ENCODE measurements around the gene HFE. TPM values are rescaled to one million over a fixed set of nuclear protein-coding genes. Genes with fewer than 3 reads are reported as not detected.
"Not testable (repeated sequence)": the region's sequence is repeated elsewhere in the genome, so short reads cannot be mapped to it uniquely, and the experiment has no call there.

The HFE gene
- total RNA-seq, 2 experiments from 2014 or later, result 1.1 to 1.4 TPM

- H3K9me3 Mint-ChIP-seq (ENCODE audit: low read depth), result no peaks in the 10 kb centered on the region
- ChIA-PET POLR2A (interaction anchor here (1.0 to 1.2 kb wide), 4 partner anchors 15 to 43 kb away, joined by 3 read pairs; a partner anchor contains a TSS), CTCF (interaction anchor here (0.8 to 17.8 kb wide), 4 partner anchors 34 to 95 kb away, joined by 3 to 376 read pairs (median 4); no protein-coding TSS in a partner anchor)
- H3K4me3 Mint-ChIP-seq, result no peak overlapping the region
- H3K4me1 Mint-ChIP-seq, result peaks cover 4% of the 10 kb centered on the region
- DNase-seq (no peak), ATAC-seq (no peak)
- peaks cover 11% of the 10 kb centered on the region for H3K36me3 Mint-ChIP-seq (ENCODE audit: low read depth)
- H3K27ac Mint-ChIP-seq, result no peak overlapping the region
- H3K27me3 Mint-ChIP-seq, result no peaks in the 10 kb centered on the region
- intact Hi-C loops (cut with DNase I, micrococcal nuclease), result loop anchor here (5.0 kb wide), 2 partner anchors 137 to 212 kb away; a partner anchor contains a TSS
Observed at GRCh38 chr6:26059941-26060340, 27.3 kb upstream of the HFE start.

GRCh38 chr6:26064619-26065257, 22.5 kb upstream of the HFE start:
- Mint-ChIP-seq H3K36me3 (ENCODE audit: low read depth) (no peaks in the 10 kb centered on the region), H3K9me3 (ENCODE audit: low read depth) (no peaks in the 10 kb centered on the region), H3K27ac (no peak overlapping the region), H3K4me1 (peaks cover 2% of the 10 kb centered on the region), H3K4me3 (no peak overlapping the region), H3K27me3 (no peaks in the 10 kb centered on the region)
- CTCF ChIA-PET, result interaction anchor here (0.8 to 17.8 kb wide), 11 partner anchors 9 to 55 kb away, joined by 3 to 376 read pairs (median 5); partner anchors contain the start of gene HFE
- DNase-seq (peak; percentile 59), ATAC-seq (peak; percentile 67)
- POLR2A ChIA-PET, result interaction anchor here (2.3 kb wide), 1 partner anchor 92 kb away, joined by 10 read pairs; a partner anchor contains a TSS
- intact Hi-C loops (cut with DNase I, micrococcal nuclease), result no loop called here

- intact Hi-C loops (cut with DNase I, micrococcal nuclease), result loop anchor here (1.0 kb wide), 1 partner anchor 31 kb away; no protein-coding TSS in a partner anchor
- H3K9me3 Mint-ChIP-seq (ENCODE audit: low read depth), result no peaks in the 10 kb centered on the region
- ATAC-seq, result peak; percentile 95
- no peak overlapping the region for H3K27ac Mint-ChIP-seq
- no peaks in the 10 kb centered on the region for H3K27me3 Mint-ChIP-seq
- H3K4me1 Mint-ChIP-seq, result peaks cover 2% of the 10 kb centered on the region
- peak; percentile 72 for DNase-seq
- ChIA-PET POLR2A (no interaction called here), CTCF (interaction anchor here (0.7 to 17.8 kb wide), 16 partner anchors 10 to 75 kb away, joined by 3 to 376 read pairs (median 3); partner anchors contain the start of gene HFE)
- no peak overlapping the region for H3K4me3 Mint-ChIP-seq
- no peaks in the 10 kb centered on the region for H3K36me3 Mint-ChIP-seq (ENCODE audit: low read depth)
Observed at GRCh38 chr6:26065952-26066380, 21.3 kb upstream of the HFE start.

- POLR2A ChIA-PET, result no interaction called here
Observed at GRCh38 chr6:26067367-26067766, 19.9 kb upstream of the HFE start.

GRCh38 chr6:26068036-26068435, 19.2 kb upstream of the HFE start:
- H3K9me3 Mint-ChIP-seq (ENCODE audit: low read depth), result no peaks in the 10 kb centered on the region
- H3K36me3 Mint-ChIP-seq (ENCODE audit: low read depth), result no peaks in the 10 kb centered on the region
- DNase-seq, result no peak
- POLR2A ChIA-PET, result interaction anchor here (2.2 kb wide), 1 partner anchor 12 kb away, joined by 9 read pairs; a partner anchor contains a TSS
- CTCF ChIA-PET, result interaction anchor here (1.3 to 17.8 kb wide), 4 partner anchors 9 to 51 kb away, joined by 4 to 376 read pairs (median 6); no protein-coding TSS in a partner anchor
- no peak overlapping the region for H3K4me3 Mint-ChIP-seq
- H3K27me3 Mint-ChIP-seq, result no peaks in the 10 kb centered on the region
- intact Hi-C loops (cut with DNase I, micrococcal nuclease), result no loop called here
- H3K4me1 Mint-ChIP-seq, result peaks cover 2% of the 10 kb centered on the region
- ATAC-seq, result no peak
- no peak overlapping the region for H3K27ac Mint-ChIP-seq

More at GRCh38 chr6:26067367-26067766, 19.9 kb upstream of the HFE start:
- DNase-seq, result no peak
- Mint-ChIP-seq H3K4me1 (peaks cover 2% of the 10 kb centered on the region), H3K4me3 (no peak overlapping the region), H3K36me3 (ENCODE audit: low read depth) (no peaks in the 10 kb centered on the region), H3K27me3 (no peaks in the 10 kb centered on the region), H3K27ac (no peak overlapping the region), H3K9me3 (ENCODE audit: low read depth) (no peaks in the 10 kb centered on the region)
- intact Hi-C loops (cut with DNase I, micrococcal nuclease), result no loop called here
- CTCF ChIA-PET, result interaction anchor here (7.0 to 17.8 kb wide), 2 partner anchors 19 to 28 kb away, joined by 55 to 376 read pairs; partner anchors contain the start of gene HFE
- ATAC-seq, result no peak

GRCh38 chr6:26071135-26071534, 16.1 kb upstream of the HFE start:
- intact Hi-C loops (cut with DNase I, micrococcal nuclease), result no loop called here
- CTCF ChIA-PET, result interaction anchor here (2.3 to 17.8 kb wide), 3 partner anchors 9 to 24 kb away, joined by 7 to 376 read pairs (median 14); partner anchors contain the start of gene HFE
- ATAC-seq, result no peak
- H3K36me3 Mint-ChIP-seq (ENCODE audit: low read depth), result no peaks in the 10 kb centered on the region
- no peak overlapping the region for H3K4me3 Mint-ChIP-seq
- DNase-seq, result no peak
- H3K9me3 Mint-ChIP-seq (ENCODE audit: low read depth), result no peaks in the 10 kb centered on the region
- H3K27ac Mint-ChIP-seq, result no peak overlapping the region
- no peaks in the 10 kb centered on the region for H3K4me1 Mint-ChIP-seq
- H3K27me3 Mint-ChIP-seq, result no peaks in the 10 kb centered on the region
- POLR2A ChIA-PET, result no interaction called here

GRCh38 chr6:26075063-26075717, 12.0 kb upstream of the HFE start:
- ChIA-PET POLR2A (no interaction called here), CTCF (interaction anchor here (17.8 kb wide), 1 partner anchor 20 kb away, joined by 376 read pairs; no protein-coding TSS in a partner anchor)
- H3K9me3 Mint-ChIP-seq (ENCODE audit: low read depth), result no peaks in the 10 kb centered on the region
- H3K36me3 Mint-ChIP-seq (ENCODE audit: low read depth), result no peaks in the 10 kb centered on the region
- DNase-seq (no peak), ATAC-seq (no peak)
- peaks cover 6% of the 10 kb centered on the region for H3K4me1 Mint-ChIP-seq
- no peaks in the 10 kb centered on the region for H3K27me3 Mint-ChIP-seq
- no peak overlapping the region for H3K27ac Mint-ChIP-seq
- no peak overlapping the region for H3K4me3 Mint-ChIP-seq
- intact Hi-C loops (cut with DNase I, micrococcal nuclease), result no loop called here

GRCh38 chr6:26078066-26078465, 9.2 kb upstream of the HFE start:
- H3K9me3 Mint-ChIP-seq (ENCODE audit: low read depth); DNase-seq; H3K27me3 Mint-ChIP-seq; H3K4me3 Mint-ChIP-seq; intact Hi-C loops (cut with DNase I, micrococcal nuclease); POLR2A ChIA-PET; H3K4me1 Mint-ChIP-seq; ATAC-seq; H3K27ac Mint-ChIP-seq; H3K36me3 Mint-ChIP-seq (ENCODE audit: low read depth): not testable (repeated sequence)
- CTCF ChIA-PET, result interaction anchor here (1.1 to 1.3 kb wide), 3 partner anchors 10 to 18 kb away, joined by 3 to 4 read pairs (median 3); no protein-coding TSS in a partner anchor

GRCh38 chr6:26081096-26081495, 6.1 kb upstream of the HFE start:
- ATAC-seq; DNase-seq; H3K36me3 Mint-ChIP-seq (ENCODE audit: low read depth); POLR2A ChIA-PET; H3K27me3 Mint-ChIP-seq; H3K4me3 Mint-ChIP-seq; H3K27ac Mint-ChIP-seq; intact Hi-C loops (cut with DNase I, micrococcal nuclease); H3K9me3 Mint-ChIP-seq (ENCODE audit: low read depth): not testable (repeated sequence)
- peaks cover 10% of the 10 kb centered on the region for H3K4me1 Mint-ChIP-seq
- CTCF ChIA-PET, result interaction anchor here (1.1 to 2.1 kb wide), 4 partner anchors 8 to 16 kb away, joined by 3 to 9 read pairs (median 6); no protein-coding TSS in a partner anchor

GRCh38 chr6:26086211-26086610, 1.0 kb upstream of the HFE start:
- H3K36me3 Mint-ChIP-seq (ENCODE audit: low read depth), result peaks cover 5% of the 10 kb centered on the region

GRCh38 chr6:26088344-26088743, 1.1 kb downstream of the HFE start:
- CTCF ChIA-PET, result interaction anchor here (0.7 to 4.8 kb wide), 6 partner anchors 9 to 63 kb away, joined by 3 to 55 read pairs (median 3); no protein-coding TSS in a partner anchor
- Mint-ChIP-seq H3K36me3 (ENCODE audit: low read depth) (no peaks in the 10 kb centered on the region), H3K9me3 (ENCODE audit: low read depth) (no peaks in the 10 kb centered on the region), H3K4me3 (peak overlapping the region; percentile 68), H3K4me1 (peaks cover 19% of the 10 kb centered on the region), H3K27me3 (no peaks in the 10 kb centered on the region), H3K27ac (no peak overlapping the region)
- ATAC-seq (no peak), DNase-seq (no peak)
- POLR2A ChIA-PET, result no interaction called here
- intact Hi-C loops (cut with DNase I, micrococcal nuclease), result no loop called here

More at GRCh38 chr6:26086211-26086610, 1.0 kb upstream of the HFE start:
- H3K27ac Mint-ChIP-seq, result peak overlapping the region; percentile 13
- peak; percentile 90 for ATAC-seq
- H3K9me3 Mint-ChIP-seq (ENCODE audit: low read depth), result peaks cover 4% of the 10 kb centered on the region
- no peak overlapping the region for H3K4me3 Mint-ChIP-seq
- no peaks in the 10 kb centered on the region for H3K27me3 Mint-ChIP-seq
- peak; percentile 48 for DNase-seq
- intact Hi-C loops (cut with DNase I, micrococcal nuclease), result no loop called here
- H3K4me1 Mint-ChIP-seq, result peaks cover 19% of the 10 kb centered on the region
- ChIA-PET CTCF (interaction anchor here (0.6 to 4.8 kb wide), 8 partner anchors 8 to 49 kb away, joined by 3 to 55 read pairs (median 4); no protein-coding TSS in a partner anchor), POLR2A (interaction anchor here (0.6 to 2.3 kb wide), 8 partner anchors 18 to 109 kb away, joined by 3 to 12 read pairs (median 3); a partner anchor contains a TSS)

All from activated CD4-positive, alpha-beta T cell treated with anti-CD3 and anti-CD28 coated beads for 36 hours (primary cell).